NB4 (cell line): ENCODE data around the gene PEAK3.

Source experiments
- MYC ChIP-seq: IDR thresholded peaks from 2 replicates; pipeline ENCODE4 v1.6.1; 2011; ENCODE audit warnings: low read depth, low read length
- TF ChIP-seq, protein P1 (sequence below): IDR thresholded peaks from one replicate; pipeline ENCODE4 v1.5.1; 2012; ENCODE audit warnings: low read depth, low read length

DNA sequence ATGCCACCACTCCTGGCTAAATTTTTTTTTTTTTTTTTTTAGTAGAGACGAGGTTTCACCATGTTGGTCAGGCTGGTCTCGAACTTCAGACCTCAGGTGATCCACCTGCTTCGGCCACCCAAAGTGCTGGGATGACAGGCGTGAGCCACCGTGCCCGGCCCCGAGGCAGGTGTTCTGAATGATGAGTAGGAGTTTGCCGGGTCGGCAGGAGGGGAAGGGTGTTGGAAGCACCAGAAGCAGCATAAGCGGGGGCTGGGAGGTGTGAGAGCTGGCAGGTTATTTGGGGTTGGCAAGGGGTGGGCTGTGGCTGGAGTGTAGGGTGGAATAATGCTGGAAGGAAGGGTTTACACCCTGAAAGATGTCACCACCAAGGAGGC lies 48.3 kb upstream of the PEAK3 start:
- TF ChIP-seq, protein P1, sequence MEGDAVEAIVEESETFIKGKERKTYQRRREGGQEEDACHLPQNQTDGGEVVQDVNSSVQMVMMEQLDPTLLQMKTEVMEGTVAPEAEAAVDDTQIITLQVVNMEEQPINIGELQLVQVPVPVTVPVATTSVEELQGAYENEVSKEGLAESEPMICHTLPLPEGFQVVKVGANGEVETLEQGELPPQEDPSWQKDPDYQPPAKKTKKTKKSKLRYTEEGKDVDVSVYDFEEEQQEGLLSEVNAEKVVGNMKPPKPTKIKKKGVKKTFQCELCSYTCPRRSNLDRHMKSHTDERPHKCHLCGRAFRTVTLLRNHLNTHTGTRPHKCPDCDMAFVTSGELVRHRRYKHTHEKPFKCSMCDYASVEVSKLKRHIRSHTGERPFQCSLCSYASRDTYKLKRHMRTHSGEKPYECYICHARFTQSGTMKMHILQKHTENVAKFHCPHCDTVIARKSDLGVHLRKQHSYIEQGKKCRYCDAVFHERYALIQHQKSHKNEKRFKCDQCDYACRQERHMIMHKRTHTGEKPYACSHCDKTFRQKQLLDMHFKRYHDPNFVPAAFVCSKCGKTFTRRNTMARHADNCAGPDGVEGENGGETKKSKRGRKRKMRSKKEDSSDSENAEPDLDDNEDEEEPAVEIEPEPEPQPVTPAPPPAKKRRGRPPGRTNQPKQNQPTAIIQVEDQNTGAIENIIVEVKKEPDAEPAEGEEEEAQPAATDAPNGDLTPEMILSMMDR = no peak
- TF ChIP-seq MYC = no peak
